GM12891 (cell line): ENCODE measurements around the gene CA5B.
A peak's percentile ranks its signal among the peaks of the same experiment; 100 is the strongest.

Experiments
- POLR2A ChIP-seq: IDR thresholded peaks from 2 replicates; pipeline ENCODE4 v1.6.1; 2011; ENCODE audit warnings: low read depth, low read length, control low read depth
- POLR2AphosphoS5 ChIP-seq: IDR thresholded peaks from 2 replicates; pipeline ENCODE4 v1.6.1; 2011; ENCODE audit warnings: low read depth, low read length, control low read depth

GRCh38 chrX:15781961-15782699, 44.1 kb downstream of the CA5B start:
- 0 out of 2 replicates have a peak, but pooled peaks have one; percentile 31 for TF ChIP-seq POLR2A
- TF ChIP-seq POLR2AphosphoS5, result no peak
